ENCODE results near the gene ABCB7.

The ABCB7 gene

DNA sequence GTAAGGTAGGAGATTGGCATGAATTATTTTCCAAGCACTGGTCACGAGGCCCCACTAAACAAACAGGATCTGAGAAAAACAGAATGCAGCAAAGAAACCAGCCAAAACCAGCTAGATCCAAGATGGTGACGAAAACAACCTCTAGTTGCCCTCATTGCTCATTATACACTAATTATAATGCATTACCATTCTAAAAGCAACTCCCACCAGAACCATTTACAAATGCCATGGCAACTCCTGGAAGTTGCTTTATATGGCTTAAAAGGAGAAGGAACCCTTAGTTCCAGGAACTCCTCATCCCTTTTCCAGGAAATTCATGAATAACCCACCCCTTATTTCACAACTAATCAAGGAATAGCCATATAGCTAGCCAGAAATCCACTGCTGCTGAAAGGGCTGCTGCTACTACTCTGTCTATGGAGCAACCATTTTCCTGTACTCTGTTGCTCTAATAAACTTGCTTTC, 69.3 kb downstream of the ABCB7 start:
- TF ChIP-seq, protein P1, sequence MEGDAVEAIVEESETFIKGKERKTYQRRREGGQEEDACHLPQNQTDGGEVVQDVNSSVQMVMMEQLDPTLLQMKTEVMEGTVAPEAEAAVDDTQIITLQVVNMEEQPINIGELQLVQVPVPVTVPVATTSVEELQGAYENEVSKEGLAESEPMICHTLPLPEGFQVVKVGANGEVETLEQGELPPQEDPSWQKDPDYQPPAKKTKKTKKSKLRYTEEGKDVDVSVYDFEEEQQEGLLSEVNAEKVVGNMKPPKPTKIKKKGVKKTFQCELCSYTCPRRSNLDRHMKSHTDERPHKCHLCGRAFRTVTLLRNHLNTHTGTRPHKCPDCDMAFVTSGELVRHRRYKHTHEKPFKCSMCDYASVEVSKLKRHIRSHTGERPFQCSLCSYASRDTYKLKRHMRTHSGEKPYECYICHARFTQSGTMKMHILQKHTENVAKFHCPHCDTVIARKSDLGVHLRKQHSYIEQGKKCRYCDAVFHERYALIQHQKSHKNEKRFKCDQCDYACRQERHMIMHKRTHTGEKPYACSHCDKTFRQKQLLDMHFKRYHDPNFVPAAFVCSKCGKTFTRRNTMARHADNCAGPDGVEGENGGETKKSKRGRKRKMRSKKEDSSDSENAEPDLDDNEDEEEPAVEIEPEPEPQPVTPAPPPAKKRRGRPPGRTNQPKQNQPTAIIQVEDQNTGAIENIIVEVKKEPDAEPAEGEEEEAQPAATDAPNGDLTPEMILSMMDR (IDR thresholded peaks at IDR 0.05; ENCODE audit: control insufficient read depth, insufficient read depth, low read depth, low read length, missing control alignments), result no peak
- H3K4me3 ChIP-seq (ENCODE audit: control insufficient read depth, low read depth, low read length), result no peak overlapping the region
- DNase-seq (ENCODE audit: low read depth), result no peak

DNA sequence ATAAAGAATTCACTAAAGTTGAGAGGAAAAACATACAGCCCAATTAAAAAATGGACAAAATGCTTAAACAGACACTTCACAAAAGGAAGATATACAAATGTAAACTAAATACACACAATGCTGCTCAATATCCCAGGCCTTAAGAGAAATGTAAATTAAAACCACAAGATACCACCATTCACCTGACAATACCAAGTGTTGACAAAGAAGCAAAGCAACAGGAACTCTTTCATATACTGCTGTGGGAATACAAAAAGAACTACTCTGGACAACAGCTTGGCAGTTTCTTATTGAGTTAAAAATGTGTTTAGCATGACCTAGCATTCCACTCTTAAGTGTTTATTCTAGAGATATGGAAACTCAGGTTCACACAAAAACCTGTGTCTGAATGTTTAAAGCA, 71.3 kb downstream of the ABCB7 start:
- TF ChIP-seq, protein P1 (IDR thresholded peaks at IDR 0.05; ENCODE audit: control insufficient read depth, insufficient read depth, low read depth, low read length, missing control alignments), result no peak
- no peak for DNase-seq (ENCODE audit: low read depth)
- H3K4me3 ChIP-seq (ENCODE audit: control insufficient read depth, low read depth, low read length), result no peak overlapping the region

DNA sequence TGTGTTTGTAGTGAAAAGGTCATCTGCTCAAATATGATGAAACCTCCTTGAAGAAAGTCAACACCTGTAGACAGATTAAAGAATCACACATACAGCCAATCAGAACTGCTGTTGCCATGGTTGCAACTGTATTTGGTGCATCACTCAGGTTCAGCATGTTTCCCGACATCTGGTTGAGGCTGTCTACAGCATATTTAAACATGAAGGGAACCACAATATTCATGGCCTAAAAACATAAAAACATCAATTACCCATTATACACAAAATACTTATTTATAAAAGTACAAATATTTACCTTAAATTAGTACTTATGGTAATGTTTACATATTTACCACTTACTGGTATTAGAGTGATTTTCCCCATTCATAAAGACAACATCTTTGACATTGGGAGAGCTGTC, 79.7 kb downstream of the ABCB7 start:
- TF ChIP-seq, protein P1 (IDR thresholded peaks at IDR 0.05; ENCODE audit: control insufficient read depth, insufficient read depth, low read depth, low read length, missing control alignments), result no peak
- DNase-seq (ENCODE audit: low read depth), result no peak
- H3K4me3 ChIP-seq (ENCODE audit: control insufficient read depth, low read depth, low read length), result no peak overlapping the region

DNA sequence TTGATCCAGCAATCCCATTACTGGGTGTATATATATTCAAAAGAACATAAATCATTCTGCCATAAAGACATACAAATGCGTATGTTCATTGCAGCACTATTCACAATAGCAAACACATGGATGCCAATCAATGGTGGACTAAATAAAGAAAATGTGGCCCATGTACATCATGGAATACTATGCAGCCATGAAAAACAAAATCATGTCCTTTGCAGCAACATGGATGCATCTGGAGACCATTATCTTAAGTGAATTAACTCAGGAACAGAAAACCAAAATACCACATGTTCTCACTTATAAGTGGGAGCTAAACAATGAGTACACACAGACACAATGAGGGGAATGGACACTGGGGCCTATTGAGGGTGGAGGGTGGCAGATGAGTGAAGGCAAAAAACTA, 81.6 kb downstream of the ABCB7 start:
- H3K4me3 ChIP-seq (ENCODE audit: control insufficient read depth, low read depth, low read length), result no peak overlapping the region
- no peak for DNase-seq (ENCODE audit: low read depth)
- TF ChIP-seq, protein P1 (IDR thresholded peaks at IDR 0.05; ENCODE audit: control insufficient read depth, insufficient read depth, low read depth, low read length, missing control alignments), result no peak

DNA sequence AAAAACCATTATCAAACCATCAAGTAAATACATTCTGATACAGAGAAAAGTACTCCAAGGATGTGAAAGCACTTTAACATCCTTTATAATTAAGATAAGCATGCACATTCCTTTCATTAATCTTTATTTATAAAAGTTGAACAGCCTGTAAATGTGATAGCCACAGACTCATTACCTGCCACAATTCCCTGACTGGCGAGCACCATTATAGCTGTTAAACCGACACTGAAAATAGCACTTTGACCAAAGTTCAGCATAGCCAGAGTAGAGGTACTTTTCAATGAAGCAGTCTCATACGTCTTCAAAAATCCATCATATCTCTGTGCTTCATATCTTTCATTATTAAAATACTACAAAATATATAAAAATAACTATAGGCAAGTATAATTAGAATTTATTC, 84.7 kb downstream of the ABCB7 start:
- no peak overlapping the region for H3K4me3 ChIP-seq (ENCODE audit: control insufficient read depth, low read depth, low read length)
- TF ChIP-seq, protein P1 (IDR thresholded peaks at IDR 0.05; ENCODE audit: control insufficient read depth, insufficient read depth, low read depth, low read length, missing control alignments), result no peak
- no peak for DNase-seq (ENCODE audit: low read depth)

DNA sequence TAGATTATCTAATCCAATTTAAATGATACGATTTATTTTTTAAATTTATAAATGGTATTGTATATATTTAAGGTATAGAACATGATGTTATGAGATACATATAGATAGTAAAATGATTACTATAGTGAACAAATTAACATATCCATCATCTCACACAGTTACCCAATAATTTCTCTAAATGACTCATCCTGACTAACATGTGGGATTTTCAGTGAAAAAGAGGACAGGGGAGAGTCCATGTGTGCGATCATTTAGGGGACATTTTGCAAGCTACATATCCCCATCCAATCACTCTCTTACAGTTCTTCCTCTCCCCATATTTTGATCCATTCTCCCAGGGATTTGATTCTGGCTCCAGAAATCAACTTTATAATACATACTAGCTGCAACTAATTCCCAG, 88.2 kb downstream of the ABCB7 start:
- TF ChIP-seq, protein P1 (IDR thresholded peaks at IDR 0.05; ENCODE audit: control insufficient read depth, insufficient read depth, low read depth, low read length, missing control alignments), result no peak
- no peak overlapping the region for H3K4me3 ChIP-seq (ENCODE audit: control insufficient read depth, low read depth, low read length)
- DNase-seq (ENCODE audit: low read depth), result no peak

DNA sequence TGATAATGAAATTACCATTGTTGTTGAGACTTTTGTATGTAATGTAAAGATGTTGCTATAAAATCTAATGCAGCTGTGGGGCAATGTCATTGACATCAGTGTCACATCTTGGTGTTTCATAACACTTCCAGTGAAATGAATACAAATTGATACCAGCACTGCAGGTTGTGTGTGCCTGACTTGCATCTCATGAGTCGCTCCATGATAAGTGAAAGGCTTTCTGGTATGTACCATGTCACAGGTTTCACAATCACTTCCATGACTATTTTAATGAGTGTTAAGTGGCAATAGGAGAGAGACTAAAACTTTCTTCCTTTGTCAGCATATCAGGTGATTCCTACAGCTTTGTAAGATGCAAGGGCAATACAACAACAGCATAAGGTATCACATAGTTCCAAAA, 94.4 kb downstream of the ABCB7 start:
- TF ChIP-seq, protein P1 (IDR thresholded peaks at IDR 0.05; ENCODE audit: control insufficient read depth, insufficient read depth, low read depth, low read length, missing control alignments), result no peak
- no peak for DNase-seq (ENCODE audit: low read depth)

More for the DNA sequence above, 94.4 kb downstream of the ABCB7 start:
- no peak overlapping the region for H3K4me3 ChIP-seq (ENCODE audit: control insufficient read depth, low read depth, low read length)
